H4 (cell line): ENCODE data around the gene TLE6. TPM values are rescaled to one million over a fixed set of nuclear protein-coding genes. Genes with fewer than 3 reads are reported as not detected.
"Not testable (repeated sequence)": the region's sequence is repeated elsewhere in the genome, so short reads cannot be mapped to it uniquely, and the experiment has no call there.

Source experiments
- DNase-seq: peaks from one replicate; pipeline ENCODE4 v3.0.0-alpha.2; 2015; ENCODE audit warnings: low spot score
- total RNA-seq: library from RNA; depleted of rRNA; stranded (reverse); fragments of >200 nt; shearing (Covaris generic); gene quantifications from 2 replicates; pipeline ENCODE4 v1.2.3, GENCODE V29; 2014

TLE6 gene
- total RNA-seq, 1 experiment from 2014 or later, result 2.7 TPM

DNA sequence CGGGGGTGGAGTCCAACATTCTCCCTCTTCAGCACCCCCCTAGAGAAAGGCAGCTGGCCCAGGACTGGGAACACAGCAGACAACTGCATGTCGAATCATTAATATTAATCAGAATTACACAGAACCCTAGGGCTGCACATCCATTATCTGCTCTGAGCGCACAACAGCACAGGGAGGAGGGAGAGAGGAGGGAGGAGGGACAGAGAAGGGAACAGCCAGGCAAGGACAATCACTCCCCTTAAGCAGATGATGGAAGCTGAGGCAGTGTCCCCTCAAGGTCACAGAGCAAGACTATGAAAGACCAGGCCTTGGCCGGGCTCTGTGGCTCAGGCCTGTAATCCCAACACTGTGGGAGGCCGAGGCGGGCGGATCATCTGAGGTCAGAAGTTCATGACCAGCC lies 25.7 kb downstream of the TLE6 start:
- DNase-seq, result no peak

- DNase-seq, result no peak
Measured at GRCh38 chr19:3004522-3004921, 27.2 kb downstream of the TLE6 start.

GRCh38 chr19:3005345-3005744 lies 28.0 kb downstream of the TLE6 start:
- no peak for DNase-seq

- no peak for DNase-seq
Measured at GRCh38 chr19:3006075-3006767, 28.9 kb downstream of the TLE6 start.

- DNase-seq, result no peak
Measured at GRCh38 chr19:3007975-3008374, 30.6 kb downstream of the TLE6 start.

GRCh38 chr19:3008994-3009393 lies 31.6 kb downstream of the TLE6 start:
- no peak for DNase-seq

GRCh38 chr19:3010871-3011270 lies 33.5 kb downstream of the TLE6 start:
- DNase-seq, result no peak

GRCh38 chr19:3012059-3012458 lies 34.7 kb downstream of the TLE6 start:
- not testable (repeated sequence) for DNase-seq

- DNase-seq, result no peak
Measured at GRCh38 chr19:3012621-3013262, 35.4 kb downstream of the TLE6 start.

GRCh38 chr19:3013263-3013725 lies 35.9 kb downstream of the TLE6 start:
- no peak for DNase-seq

GRCh38 chr19:3014135-3014534 lies 36.8 kb downstream of the TLE6 start:
- no peak for DNase-seq

DNA sequence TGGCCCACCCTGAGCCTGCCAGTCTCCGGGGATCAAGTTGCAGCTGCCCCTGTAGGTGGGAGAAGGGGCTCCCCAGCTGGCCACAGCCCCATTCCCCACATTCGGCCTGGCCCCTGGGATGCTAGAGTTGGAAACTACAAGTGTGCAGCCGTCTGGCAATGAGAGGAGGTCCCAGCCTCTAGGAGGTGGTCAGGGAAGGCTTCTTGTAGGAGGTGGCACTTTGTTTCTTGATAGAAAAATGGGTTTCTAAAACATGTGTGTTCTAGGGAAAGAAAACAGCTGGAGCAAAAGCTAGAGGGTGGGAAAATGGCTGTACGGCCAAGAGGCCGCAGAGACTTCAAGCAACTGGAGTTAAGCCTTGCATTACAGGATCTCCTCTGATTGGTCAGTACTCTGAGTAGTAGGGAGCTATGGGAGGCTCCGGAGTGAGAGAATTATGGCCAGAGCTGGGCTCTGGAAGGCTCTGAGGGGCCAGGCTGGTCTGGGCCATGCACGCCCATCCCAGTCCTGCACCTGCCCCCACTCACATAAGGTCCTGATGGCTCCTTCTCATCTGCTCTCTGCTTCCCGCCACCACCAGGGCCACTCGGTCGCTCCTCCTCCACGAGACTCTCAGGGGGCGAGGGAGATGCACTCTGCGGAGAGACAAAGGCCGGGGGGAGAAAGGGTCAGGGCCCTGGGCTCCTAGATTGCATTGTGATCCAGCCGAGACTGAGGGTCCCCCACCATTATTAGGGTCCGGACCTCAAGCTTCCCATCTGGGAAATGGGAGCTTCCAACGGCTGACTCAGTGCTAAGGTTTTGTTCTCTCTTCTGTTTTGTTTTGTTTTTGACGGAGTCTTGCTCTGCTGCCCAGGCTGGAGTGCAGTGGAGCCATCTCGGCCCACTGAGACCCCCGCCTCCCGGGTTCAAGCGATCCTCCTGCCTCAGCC lies 38.0 kb downstream of the TLE6 start:
- DNase-seq, result no peak

DNA sequence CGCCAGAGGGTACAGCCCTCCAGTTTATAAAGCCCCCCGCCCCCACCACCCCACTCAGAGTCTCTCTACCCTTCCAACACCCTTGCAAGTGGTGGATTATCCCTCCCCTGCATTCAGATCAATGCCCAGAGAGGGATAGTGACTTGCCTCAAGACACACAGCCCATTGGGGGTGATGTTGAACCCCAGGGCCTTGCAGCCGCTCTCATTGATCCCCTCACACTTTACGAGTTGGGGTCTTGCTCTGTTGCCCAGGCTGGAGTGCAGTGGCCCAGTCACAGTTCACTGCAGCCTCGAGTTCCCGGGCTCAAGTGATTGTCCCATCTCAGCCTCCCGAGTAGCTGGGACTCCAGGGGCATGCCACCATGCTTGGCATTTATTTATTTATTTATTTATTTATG lies 40.6 kb downstream of the TLE6 start:
- no peak for DNase-seq

- no peak for DNase-seq
Measured at GRCh38 chr19:3019211-3019854, 42.0 kb downstream of the TLE6 start.

DNA sequence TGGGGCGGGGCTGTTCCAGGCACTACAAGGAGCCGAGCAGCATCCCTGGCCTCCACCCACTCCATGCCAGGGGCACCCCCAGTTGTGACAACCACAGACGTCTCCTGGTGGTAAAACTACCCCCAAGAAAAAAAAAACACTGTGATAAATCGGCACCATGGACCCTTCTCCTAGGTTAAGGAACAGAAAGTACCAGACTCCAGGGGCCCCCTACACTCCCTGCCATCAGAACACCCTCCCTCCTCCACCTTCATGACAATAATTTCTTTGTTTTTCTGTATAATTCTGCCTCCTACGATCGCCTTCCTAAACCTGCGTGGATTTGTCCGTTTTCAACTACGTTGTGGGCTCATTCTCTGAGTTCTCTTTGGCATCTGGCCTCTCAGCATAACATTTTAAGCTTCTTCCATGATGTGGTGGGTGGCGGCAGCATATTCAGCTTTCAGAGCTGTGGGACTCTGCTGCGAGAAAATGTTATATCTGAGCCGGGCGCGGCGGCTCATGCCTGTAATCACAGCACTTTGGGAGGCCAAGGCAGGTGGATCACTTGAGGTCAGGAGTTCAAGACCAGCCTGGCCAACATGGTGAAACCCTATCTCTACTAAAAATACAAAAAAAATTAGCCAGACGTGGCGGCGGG lies 43.1 kb downstream of the TLE6 start:
- DNase-seq, result no peak

- DNase-seq, result no peak
Measured at GRCh38 chr19:3024509-3024869, 47.1 kb downstream of the TLE6 start.

DNA sequence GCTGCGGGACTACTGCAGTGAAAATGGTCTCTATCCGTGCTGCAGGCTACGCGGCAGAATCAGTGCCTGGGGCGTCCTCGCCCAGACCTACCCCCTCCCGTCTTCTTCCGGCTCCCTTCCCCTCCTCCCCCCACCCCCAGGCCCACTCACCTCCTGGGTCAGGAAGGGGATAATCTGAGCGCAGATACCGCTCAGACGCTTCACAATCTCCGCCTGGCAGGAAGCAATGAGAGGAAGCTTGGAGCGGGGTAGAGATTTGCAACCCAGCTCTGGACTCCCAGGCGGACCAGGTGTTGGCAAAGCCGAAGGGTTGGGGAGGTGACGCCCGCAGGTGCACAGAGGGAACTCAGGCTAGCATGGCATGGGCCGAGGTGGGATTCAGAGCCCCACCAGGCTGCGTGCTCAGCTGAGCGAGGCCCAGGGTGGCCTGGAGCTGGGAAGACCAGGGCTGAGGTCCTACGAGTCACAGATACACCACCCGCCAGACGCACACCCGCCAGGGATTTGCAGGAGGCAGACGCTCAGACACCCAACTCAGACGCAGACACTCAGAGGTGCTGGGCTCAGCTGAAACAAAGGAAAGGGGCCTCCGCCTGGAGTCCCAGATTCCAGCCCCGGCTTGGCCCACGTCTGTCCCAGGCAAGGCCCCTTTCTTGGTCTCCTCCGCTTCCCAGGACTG lies 47.6 kb downstream of the TLE6 start:
- no peak for DNase-seq

DNA sequence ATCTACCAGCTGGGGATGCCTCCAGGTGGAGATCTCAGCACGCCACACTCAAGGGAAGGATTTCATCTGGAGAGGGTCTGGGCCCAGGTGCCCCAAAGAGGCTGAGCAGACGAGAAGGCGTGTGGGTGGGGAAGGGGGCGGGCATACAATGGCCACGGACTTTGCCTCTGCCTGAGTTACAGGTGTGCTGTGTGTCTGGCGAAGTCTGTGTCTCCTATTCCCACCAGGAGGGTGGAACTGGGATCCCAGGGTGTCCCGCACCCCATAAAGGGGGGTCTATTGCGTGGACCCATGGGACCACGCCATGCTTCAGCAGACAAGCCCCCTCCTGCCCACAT lies 48.2 kb downstream of the TLE6 start:
- no peak for DNase-seq

- no peak for DNase-seq
Measured at GRCh38 chr19:3026768-3027167, 49.4 kb downstream of the TLE6 start.

GRCh38 chr19:3027292-3027691 lies 49.9 kb downstream of the TLE6 start:
- no peak for DNase-seq

DNA sequence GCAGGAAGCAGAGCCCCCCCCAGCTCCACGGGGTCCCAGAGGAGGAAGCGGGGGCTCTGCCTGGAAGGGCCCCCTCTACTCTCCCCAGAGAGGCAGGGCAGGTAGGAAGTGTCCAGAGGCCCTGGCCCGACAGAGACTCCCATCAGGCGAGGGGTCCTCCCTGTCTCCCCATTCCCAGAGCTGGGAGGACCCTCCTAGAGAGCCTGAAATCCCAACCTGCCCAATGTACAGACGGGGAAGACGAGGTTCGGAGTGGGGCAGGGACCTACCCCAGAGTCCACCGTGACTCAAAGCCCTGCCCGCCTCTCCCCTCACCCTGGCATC lies 50.6 kb downstream of the TLE6 start:
- DNase-seq, result no peak
